ENCODE data around the gene CASTOR2.
"Not testable (repeated sequence)": the region's sequence is repeated elsewhere in the genome, so short reads cannot be mapped to it uniquely, and the experiment has no call there.

The CASTOR2 gene

GRCh38 chr7:74996361-74996760, 31.9 kb downstream of the CASTOR2 start:
- not testable (repeated sequence) for DNase-seq

DNA sequence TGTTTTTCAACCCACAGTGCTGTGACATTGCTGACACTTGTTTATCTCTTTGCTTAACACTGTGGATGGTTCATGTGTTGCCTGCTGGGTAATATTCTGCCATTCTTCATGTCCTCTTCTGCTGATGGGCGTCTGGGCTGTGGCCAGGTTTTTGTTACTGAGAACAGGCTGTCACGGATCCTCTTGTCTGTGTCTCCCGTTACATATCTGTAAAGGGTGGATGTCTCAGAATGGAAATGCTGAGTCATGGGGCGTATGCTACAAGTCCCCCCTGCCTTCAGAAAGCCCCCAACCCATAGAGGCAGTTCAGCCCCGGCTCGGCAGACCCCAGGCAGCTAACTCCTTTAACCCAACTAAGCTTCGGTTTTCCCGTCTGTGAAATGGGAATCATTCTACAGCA, 33.3 kb downstream of the CASTOR2 start:
- not testable (repeated sequence) for DNase-seq

GRCh38 chr7:75001356-75001755, 36.9 kb downstream of the CASTOR2 start:
- not testable (repeated sequence) for DNase-seq

- no peak for DNase-seq
Observed at GRCh38 chr7:75010036-75010435, 45.5 kb downstream of the CASTOR2 start.

- no peak for DNase-seq
Observed at GRCh38 chr7:75017832-75018231, 53.3 kb downstream of the CASTOR2 start.

DNA sequence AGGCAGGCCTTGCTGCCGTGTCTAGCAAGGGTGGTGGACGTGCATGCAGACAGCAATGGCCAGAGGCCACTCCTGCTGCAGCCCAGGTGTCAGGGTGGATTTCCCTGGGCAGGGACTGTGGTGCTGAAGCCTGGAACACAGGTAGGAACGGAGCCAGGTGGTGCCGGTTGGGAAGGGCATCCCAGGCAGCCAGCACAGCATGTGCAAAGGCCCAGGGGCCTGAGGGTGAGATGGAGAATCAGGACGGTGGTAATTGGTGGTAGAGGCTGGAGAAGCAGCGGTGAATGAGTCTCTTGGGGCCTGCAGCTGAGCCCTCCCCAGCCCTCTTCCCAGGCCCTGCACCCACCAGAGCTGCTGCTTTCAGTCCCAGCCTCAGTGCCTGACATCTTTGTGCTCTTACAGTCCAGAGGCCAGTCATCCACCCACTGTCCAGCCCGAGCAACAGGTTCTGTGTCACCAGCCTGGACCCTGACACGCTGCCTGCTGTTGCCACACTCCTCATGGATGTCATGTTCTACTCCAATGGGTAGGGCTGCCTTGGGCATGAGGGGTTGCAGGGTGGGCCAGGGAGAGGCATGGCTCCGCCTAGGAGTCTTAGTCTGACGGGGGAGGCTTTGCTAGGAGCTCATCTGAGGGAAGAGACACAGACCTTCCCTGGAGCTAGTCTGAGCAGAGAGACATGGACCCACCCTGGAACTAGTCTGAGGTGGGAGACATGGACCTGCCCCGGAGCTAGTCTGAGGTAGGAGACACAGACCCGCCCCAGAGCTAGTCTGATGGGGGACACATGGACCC, 54.3 kb downstream of the CASTOR2 start:
- DNase-seq = no peak

DNA sequence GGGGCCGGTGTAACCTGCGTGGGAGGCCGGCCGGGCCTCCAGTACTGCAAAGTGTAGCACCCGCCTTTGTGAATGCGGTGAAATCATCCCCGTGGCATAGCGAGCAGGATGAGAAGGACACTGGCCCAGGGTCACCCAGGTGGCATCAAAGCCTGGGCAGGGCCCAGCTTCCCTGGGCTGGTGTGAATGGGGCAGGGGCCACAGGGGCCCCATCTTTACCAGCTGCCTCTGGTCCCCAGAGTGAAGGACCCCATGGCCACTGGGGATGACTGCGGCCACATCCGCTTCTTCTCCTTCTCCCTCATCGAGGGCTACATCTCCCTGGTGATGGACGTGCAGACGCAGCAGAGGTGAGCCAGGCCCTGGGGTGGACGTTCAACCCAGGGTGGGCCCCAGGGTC, 55.3 kb downstream of the CASTOR2 start:
- no peak for DNase-seq

GRCh38 chr7:75024922-75025321, 60.4 kb downstream of the CASTOR2 start:
- no peak for DNase-seq

DNA sequence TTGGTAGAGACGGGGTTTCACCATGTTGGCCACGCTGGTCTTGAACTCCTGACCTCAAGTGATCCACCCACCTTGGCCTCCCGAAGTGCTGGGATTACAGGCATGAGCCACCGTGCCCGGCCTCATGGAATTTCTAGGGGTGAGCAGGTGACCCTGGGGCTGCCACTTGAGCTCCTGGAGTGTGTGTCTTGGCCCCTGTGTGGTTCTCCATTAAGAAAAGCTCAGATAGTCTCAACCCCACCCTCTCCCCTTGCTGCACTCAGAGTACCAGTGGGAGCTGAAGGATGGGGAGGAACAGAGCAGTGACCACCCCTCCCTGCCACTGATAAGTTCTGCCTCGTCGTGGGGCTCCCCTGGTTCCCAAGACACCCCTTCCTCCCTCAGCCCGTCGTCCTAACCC, 63.8 kb downstream of the CASTOR2 start:
- DNase-seq = no peak

DNA sequence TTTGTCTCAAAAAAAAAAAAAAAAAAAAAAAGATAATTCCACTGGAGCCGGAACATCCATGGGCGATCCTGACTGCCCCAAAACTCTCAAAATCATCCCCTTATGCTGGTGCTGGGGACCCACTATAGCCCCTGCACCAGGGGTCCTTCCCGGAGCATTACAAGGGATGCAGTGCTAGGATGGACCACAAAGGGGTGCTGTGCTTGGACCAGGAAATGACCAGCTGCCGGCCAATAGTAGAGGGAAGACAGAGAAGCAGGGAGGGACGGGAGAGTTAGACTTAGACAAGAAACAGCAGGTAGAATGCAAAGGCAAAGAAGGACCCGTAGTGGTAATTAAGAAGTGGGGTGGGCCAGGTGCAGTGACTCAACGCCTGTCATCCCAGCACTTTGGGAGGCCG, 68.6 kb downstream of the CASTOR2 start:
- DNase-seq = no peak

GRCh38 chr7:75033826-75034225, 69.3 kb downstream of the CASTOR2 start:
- no peak for DNase-seq

GRCh38 chr7:75038508-75038907, 74.0 kb downstream of the CASTOR2 start:
- no peak for DNase-seq

DNA sequence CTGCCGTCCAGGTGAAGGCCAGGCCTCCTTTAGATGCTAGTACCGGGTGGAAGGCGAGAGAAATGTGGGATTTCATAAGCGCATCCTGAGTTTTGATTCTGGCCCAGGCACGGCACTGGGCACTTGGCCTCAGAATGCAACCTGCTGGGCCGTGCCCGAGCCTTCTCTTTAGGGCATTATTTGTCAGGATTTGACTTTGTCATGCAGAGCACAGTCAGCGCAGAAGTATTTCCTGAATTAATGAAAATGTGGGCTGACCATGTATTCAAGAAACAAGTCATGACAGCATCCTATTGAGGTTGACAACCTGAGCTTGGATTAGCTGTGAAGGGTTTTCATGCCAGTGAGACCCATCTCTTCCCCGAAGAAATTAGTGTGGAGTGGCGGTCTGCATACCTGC, 74.7 kb downstream of the CASTOR2 start:
- peak; percentile 37 for DNase-seq

- no peak for DNase-seq
Observed at GRCh38 chr7:75039709-75040108, 75.2 kb downstream of the CASTOR2 start.

DNA sequence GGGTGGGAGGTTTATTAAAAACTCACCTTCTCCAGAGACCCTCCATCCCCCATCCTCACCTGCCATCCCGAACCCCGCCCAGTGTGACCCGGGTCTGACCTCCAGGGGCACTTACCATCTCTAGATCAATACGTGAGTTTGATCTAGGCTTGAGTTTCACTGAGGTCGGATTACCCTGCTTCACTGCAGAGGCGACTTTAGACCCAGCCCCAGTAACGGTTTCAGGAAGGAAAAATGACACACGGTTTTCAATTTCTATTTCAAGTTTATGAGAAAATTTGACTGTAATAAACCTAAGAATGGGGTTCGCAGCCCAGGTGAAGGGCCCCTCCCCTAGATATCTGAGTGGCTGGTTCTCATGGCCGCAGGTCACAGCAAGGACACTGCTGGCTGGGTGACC, 76.0 kb downstream of the CASTOR2 start:
- no peak for DNase-seq

GRCh38 chr7:75042286-75042685, 77.8 kb downstream of the CASTOR2 start:
- DNase-seq = no peak

DNA sequence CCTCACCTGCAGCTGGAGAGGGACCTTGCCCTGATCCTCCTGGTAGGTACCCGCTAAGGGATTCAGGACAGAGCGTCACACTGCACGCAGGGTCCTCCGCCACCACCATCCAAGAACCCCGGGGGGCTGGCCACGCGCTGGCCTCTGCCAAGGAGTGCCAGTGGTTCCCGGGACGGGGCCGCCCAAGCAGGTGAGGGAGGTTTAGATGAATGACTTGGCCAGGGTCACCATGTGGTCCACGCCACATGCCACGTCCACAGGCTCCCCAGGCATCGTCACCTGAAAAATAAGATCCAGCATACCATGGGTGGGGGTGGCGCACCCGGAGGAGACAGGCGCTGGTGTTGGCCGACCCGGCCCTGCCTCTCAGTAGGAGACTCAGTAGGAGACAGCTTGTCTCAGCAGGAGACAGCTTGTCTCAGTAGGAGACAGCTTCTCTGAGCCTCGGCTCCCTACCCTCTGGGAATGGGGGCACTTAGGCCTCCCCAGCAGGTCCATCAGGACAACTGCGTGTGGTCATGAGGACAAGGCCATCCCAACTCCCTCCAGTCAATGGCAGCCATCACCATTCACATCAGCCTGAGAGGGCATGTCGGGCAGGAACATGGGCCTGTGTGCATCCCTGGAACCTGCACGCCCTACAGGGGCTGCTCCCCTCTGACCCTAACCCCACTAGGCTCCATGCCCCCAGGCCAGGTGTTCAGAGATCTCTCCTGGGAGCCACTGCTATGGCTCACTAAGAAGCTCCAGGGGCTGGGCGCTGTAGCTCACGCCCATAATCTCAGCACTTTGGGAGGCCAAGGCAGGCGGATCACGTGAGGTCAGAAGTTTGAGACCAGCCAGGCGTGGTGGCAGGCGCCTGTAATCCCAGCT, 78.6 kb downstream of the CASTOR2 start:
- DNase-seq = no peak

DNA sequence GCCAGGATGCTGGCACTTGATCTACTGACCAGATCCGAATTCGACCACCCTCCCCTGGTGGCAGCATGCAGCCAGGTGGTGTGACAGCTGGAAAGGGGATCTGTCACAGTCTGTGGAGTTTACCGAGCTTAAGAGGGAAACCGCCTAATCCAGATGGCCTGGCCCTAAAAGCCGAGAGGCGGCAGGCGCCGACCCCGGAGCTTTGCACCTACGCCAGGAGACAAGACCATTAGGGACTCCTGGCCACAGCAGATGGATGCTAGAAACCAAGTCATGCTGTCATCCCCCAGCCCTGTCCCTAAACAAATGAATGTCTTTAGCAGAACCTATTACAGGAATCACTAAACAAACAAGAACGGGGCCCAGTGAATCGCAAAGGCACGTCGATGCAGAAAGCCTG, 81.4 kb downstream of the CASTOR2 start:
- DNase-seq = no peak

DNA sequence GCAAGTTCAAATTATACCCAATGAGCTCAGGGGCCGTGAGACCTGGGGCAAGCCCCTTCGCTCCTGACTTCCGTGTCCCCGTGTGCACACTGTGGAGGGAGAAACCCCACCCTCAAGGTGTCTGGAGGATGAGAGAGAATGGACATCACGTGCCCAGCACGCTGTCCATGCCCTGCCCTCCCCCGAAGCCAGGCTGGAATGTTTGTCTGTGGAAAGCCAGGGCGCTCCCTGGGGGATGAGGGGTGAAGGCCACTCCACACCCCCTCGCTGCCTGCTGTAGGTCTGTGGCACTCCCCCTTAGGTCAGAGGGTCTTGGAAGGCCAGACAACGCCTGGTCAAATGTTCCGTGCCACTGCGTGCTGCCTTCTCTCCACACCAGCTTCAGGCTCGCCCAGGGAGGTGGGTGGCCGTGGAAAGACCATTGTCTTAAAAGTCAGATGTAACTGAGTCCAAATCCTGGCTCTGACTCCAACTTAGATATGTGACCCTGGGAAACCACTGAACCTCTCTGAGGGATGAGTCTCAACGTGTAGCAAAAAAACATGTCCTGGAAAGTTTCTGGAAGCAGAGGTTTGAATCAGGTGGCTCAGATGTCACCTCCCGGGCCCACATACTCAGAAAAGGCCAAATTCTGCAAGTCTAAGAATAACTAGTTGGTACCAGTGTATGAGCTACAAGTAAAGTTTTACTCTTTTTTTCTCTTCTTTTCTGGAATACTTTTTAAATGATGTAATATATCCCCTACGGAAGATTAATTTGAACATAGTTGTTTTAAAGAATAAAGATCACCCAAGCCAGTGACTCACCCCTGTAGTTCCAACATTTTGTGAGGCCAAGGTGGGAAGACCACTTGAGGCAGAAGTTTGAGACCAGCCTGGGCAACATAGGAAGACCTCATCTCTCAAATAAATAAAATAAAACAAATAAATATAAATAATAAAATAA, 84.2 kb downstream of the CASTOR2 start:
- peak; percentile 56 for DNase-seq

- no peak for DNase-seq
Observed at GRCh38 chr7:75049817-75050216, 85.3 kb downstream of the CASTOR2 start.

DNA sequence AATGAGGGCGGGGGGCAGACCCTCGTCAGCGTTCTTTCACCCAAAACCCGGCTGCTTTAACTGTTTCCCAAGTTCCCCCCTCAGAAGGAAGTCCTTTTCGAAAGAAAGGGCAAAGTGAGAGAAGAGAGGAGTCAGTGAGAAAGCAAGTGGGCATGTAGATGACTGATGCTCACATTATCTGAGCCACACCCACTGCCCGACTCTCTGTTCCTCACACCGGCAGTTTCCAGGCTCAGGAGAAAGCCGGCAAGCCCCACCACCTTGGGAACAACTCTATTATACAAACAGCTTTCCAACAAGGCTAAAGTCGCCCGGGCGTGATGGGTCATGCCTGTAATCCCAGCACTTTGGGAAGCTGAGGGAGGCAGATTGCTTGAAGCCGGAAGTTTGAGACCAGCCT, 86.0 kb downstream of the CASTOR2 start:
- DNase-seq = no peak

GRCh38 chr7:75054744-75055143, 90.2 kb downstream of the CASTOR2 start:
- DNase-seq = peak; percentile 92

DNA sequence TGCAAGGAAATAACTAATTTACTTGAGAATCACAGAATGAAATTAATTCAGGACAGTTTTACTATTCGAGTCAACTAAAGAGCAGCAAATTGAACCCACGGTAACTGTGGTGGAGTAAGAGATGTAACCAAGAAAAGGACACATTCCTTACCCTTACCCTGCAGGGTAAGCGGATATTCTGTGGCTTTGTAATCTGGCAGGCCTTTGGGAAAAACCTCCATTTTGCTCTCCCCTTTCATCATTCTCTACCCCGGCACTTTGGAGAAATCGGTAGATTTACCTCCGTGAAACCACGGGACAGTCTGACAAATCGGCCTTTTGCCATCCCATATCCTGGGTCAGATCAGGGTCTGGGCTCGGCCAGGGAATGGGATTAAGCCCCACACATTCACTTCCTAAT, 90.7 kb downstream of the CASTOR2 start:
- no peak for DNase-seq

Measured in EL (cell line).